Activated CD8-positive, alpha-beta memory T cell treated with anti-CD3 and anti-CD28 coated beads, Interleukin-2, amount 50 U/mL, for 48 hours (primary cell): ENCODE data around the gene CCDC87.
"Not testable (repeated sequence)": the region's sequence is repeated elsewhere in the genome, so short reads cannot be mapped to it uniquely, and the experiment has no call there.

ENCODE experiments used
- DNase-seq: peaks from one replicate; pipeline ENCODE4 v3.0.0-alpha.2; 2020

CCDC87 gene

DNA sequence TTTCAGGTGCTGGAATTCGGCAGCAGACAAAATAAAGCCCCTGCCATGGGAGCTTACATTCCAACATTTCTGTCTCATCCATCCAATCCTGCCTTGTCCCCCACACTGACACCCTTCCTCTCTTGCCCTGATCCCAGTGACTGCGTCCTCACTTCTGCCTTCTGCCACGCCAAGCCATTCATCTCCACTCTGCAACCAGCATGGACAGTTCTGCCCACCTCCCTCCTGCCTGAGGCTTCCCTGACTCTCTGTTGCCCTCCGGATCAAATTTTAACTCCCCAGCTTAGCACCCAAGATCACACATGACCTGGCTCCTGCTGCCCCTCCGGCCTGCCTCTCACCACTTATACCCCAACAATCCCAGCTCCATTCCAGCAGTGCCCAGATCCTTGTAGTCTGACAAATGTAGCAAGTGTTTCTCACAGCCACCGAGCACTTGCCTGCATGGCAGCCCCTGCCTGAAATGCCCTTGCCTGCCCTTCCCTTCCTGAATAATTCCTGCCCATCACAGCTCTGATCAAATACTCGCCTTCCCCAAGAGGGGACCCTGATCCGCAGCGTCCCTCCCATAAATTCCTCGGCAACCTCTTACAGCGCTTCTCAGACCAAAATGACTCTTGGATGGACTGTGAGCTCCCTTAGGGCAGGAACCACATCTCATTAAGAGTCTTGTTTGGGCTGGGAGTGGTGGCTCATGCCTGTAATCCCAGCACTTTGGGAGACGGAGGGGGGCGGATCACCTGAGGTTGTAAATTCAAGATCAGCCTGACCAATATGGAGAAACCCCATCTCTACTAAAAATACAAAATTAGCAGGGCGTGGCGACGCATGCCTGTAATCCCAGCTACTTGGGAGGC lies 43.9 kb downstream of the CCDC87 start:
- DNase-seq, result no peak

DNA sequence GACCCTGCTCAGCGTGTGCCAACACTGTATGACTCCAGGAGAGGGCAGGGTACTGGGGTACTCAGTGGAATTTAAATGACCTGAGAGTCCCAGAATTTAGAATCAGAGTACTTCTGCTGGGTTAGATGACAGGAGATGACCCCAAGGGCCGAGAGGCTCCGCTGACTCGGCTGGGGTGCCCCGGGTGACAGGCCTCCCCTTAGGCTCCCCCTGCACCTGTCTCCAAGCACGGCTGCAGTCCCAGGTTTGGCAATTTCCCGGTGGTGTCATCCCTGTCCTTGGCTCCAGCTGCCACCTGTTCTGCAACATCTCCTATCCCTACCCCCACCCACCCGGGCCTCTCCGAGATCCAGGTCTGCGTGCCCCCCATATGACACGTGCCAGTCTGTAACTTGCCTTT lies 44.8 kb downstream of the CCDC87 start:
- no peak for DNase-seq

- no peak for DNase-seq
Observed at GRCh38 chr11:66547662-66548009, 45.2 kb downstream of the CCDC87 start.

GRCh38 chr11:66546966-66547661 lies 45.7 kb downstream of the CCDC87 start:
- no peak for DNase-seq

GRCh38 chr11:66546368-66546965 lies 46.4 kb downstream of the CCDC87 start, which contains the start of gene ACTN3:
Gene ACTN3 (plus strand): TSS chr11:66546903. CDS start chr11:66546938, 35 bp downstream.
- no peak for DNase-seq

GRCh38 chr11:66545701-66546367 lies 47.0 kb downstream of the CCDC87 start, which contains the start of gene ZDHHC24:
Gene ZDHHC24 (minus strand): TSS chr11:66546048. CDS start chr11:66546003, 45 bp downstream.
- peak; percentile 95 for DNase-seq

DNA sequence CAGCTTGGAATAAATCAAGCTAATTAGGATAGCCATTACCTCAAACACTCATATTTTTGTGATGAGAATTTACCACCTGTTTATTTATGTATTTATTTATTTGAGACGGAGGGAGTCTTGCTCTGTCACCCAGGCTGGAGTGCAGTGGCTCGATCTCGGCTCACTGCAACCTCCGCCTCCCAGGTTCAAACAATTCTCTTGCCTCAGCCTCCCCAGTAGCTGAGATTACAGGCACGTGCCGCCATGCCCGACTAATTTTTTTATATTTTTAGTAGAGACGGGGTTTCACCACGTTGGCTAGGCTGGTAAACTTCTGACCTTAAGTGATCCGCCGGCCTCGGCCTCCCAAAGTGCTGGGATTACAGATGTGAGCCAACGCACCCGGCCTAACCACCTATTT lies 47.9 kb downstream of the CCDC87 start:
- DNase-seq, result not testable (repeated sequence)

DNA sequence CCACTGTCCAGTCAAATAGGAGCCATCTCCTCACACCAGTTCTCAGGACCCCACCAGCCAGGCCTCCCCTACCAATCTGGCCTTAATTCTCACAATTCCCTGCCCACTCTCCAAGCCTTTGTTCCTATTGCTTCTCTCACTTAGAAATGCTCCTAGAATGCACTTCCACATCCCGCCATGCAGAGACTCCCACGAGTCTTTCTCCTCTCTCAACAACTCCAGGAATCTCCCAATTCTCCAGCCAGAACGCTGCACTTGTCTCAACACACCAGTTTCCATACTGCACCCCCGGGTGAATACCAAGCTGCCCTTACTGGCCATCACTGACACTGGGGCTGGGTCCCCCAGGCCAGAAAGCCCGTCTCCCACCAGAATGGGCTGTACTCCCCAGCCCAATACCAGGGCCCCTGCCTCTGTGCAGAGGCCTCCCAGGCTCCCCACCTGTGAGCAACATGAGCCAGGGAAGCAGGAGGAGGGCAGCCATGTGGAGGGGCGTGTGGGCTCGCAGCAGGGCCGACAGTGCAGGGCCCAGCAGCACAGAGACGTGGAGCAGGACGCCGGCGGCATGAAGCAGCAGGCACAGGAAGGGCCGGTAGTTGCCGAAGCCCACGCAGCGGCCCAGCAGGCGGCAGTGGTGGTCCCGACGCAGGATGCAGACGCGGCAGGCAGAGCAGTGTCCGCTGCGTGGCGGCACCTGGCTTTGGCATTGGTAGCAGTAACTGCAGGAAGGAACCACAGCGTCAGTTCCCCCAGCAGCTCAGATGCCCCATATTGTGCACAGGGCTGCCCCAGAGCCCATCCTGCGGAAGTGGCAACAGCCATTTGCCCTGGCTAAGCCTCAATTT lies 49.4 kb downstream of the CCDC87 start:
- DNase-seq, result peak; percentile 79

DNA sequence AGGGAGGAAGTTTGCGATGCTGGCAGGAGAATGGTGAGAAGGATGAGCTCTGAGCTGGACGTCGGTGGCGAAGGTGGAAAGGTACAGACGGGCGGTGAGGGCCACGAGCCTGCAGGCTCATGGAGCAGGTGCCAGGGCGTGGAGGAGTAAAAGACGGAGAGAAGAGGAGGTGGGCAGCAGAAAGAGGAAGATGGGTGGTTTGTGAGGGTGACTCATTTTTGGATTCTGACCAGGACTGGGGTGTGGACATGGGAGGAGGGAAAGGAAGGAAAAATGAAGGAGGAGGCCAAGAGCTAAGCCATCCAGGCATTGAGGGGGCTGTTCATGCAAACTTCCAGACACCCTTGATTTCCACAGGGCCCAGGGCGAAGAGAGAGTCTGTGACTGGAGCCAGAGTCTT lies 50.5 kb downstream of the CCDC87 start:
- DNase-seq, result no peak

DNA sequence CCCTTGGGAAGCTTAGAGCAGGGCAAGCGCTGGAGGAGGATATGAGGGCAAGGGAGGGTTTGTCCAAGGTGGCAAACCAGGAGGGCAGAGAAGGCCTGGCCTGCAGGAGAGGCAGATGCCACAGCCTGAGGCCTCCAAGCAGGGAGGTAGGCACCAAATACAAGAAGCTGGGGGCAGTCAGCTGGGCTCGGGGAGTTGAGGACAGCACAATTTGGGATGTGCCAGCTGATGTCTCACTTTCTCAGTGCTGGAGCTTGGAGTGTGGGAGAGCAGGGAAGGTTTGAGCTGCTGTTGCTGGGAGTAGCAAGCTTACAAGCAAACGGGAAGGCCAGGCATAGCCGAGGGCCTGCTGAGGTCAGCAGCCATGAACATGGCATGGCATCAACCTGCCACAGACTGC lies 51.0 kb downstream of the CCDC87 start:
- DNase-seq, result no peak

DNA sequence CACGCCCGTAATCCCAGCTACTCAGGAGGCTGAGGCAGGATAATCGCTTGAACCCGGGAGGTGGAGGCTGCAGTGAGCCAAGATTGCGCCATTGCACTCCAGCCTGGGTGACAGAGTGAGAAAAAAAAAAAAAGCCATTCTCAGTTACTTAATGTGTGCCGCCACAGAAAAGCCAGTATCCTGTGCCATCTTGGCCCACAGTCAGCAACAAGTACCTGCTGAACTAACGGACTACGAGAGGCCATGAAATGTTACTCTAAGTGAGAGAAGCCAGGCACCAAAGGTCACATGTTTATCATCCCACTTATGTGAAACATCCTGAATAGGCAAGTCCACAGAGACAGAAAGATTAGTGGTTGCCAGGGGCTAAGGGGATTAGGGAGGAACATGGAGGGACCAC lies 52.3 kb downstream of the CCDC87 start:
- not testable (repeated sequence) for DNase-seq
